GM19463 (cell line): Measurements from ENCODE around the gene TBRG4.

Experiments used
- ATAC-seq: cut with Tn5 transposase; IDR thresholded peaks from one replicate; pipeline ENCODE4 v1.9.1; 2021; ENCODE audit warnings: mild to moderate bottlenecking, moderate library complexity; ENCODE audit not compliant: unreplicated experiment

The TBRG4 gene

DNA sequence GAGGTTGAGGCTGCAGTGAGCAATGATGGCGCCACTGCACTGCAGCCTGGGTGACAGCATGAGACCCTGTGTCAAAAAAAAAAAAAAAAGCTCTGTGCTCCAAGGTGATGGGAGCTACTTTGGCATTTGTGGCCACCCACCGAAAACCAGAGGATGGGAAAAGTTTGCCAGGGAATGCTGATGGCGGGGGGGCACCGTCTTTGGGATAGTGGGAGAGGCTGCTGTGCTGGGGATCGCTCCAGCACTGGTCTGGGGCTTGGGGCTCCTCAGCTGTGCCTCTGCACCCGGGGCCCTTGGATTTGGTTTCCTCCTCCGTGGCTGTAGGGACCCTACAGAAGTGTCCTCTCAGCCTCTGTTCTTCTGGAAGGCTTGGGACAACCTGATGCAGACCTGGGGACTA is 34.4 kb upstream of the TBRG4 start:
- no peak for ATAC-seq

DNA sequence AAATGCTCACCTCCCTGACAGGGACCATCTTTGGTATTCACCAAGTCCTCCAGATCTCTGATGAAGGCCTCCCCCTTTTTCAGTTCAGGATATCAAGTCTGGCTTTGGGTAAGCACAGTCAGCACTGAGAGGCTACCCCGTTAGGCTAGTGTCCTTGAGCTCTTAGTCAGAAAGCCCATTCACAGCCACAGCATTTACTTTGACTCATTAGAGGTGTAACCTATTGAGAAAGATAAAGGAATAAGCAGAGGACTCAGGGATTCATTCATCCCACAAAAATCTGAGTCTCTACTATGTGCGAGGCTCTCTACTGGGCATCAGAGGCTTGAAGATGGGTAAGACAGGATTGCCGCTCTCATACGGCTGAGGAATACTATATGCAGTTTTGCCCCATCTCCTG is 32.1 kb upstream of the TBRG4 start:
- ATAC-seq = no peak

DNA sequence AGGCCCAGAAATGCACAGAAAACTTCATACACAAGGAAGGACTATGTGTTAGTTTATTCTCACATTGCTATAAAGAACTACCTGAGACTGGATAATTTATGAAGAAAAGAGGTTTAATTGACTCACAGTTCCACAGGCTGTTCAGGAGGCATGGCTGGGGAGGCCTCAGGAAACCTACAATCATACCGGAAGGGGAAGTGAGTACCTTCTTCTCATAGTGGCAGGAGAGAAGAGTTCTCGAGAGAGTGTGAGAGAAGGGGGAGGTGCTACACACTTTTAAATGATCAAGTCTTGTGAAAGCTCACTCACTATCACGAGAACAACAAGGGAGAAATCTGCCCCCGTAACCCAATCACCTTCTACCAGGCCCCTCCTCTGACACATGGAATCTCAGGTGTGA is 29.3 kb upstream of the TBRG4 start:
- no peak for ATAC-seq

DNA sequence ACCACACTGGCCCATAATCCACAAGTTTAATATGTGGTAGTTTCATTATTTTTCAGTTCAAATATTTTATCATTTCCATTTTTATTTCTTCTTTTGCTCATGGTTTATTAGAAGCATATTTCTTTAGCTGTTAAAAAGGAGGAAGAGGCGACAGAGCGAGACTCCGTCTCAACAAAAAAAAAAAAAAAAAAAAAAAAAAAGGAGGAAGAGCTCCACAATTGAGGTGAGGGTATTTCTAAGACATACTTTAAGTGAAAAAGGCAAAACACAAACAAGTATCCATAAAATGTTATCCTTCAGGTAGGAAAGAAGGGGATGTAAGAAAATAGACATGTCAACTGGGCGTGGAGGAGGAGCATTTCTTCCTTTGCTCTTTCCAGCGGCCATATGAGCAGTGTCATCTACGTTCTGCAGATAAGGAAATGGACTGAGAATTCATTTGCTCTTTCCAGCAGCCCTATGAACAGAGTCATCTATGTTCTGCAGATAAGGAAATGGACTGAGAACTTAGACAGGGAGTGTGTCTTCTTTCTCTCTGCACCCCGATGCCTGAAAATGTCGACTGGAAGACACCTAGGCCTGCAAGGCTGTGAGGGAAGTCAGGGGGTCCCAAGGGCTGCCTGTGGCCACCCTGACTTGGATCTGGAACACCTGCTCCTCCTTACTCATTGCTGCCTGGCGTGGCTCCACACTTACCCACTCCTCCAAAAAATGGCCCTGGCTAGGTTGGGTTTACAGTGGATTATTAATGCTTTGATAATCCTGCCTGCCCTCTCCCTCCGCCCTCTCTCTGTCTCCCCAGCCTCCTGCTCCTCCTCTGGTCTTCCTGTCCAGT is 27.2 kb upstream of the TBRG4 start:
- no peak for ATAC-seq

DNA sequence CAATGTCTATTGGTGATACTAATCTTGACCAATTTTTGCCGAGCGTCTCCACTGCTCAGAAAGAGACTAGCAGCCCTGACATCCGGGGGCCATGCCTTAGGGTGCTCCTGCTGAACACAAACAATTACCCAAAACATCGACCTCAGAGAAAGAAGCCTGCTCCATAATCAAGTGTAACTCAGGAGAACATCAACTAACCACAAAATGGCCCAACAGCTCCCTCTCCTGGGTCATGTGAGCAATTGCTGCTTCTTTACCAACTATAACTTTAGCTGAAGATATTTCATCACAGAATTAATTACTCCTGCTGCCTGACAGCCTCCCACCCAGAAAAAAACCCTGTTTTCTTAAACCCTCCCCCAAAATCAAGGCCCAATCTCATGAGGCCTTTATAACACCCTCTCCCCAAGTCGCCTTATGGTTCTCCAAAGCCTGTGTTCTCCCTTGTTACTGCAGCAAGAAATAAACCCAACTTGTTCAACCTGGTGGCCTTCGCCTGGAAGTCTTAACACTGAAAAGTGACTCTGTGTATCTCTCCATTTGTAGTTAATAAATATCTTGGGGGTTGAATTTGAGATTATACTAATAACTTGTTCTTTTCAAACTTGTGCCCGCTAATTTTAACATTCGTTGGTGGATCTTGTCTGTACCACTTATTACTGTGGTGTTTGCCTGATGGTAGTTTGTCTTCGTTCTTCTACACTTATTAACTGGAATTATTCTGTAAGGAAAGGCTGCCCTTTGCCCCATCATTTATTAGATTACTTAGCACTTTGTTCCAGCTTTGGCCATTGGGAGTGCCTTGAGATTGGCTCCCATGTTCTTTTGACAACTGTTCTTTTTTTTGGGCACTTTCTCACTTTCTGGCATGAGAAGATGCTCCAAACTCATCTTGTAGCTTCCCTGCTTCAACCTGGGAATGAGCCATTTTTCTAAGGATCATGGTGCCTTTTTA is 24.9 kb upstream of the TBRG4 start:
- ATAC-seq = no peak

DNA sequence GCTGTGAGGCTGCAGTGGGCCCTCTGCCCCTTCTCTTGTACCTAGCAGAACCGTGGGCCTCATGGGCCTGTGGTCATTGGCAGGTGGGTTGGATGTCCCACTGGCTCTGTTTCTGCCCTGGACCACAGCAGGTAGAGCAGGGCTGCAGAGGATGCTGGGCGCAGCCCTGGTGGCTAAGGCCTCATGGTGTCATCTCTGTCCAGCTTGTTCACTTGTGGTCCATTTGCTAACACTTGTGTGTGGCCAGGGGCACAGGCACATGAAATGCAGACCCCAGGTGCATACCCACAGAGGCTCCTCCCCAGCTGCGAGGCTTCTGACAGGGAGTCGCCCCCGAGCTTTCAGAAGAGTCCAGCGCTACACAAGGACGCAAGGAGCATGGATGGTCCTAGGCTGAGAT is 22.4 kb upstream of the TBRG4 start:
- no peak for ATAC-seq

DNA sequence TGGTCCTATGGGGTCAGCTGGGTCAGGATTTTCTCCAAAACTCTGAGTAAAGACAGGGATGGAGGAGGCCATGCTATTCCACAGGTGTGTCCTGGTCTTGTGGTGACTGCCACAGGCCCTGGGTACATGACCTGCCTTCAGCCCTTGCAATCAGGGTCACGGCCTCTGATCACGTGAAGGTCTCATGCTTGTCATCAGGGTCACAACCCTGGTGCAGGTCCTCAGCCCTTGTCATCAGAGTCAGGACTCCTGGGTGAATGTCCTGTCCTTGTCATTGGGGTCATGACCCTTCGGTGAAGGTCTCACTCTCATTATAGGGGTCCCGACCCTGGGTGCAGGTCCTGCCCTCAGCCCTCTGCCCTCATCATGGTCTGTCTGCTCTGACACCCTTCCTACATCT is 21.9 kb upstream of the TBRG4 start:
- no peak for ATAC-seq

DNA sequence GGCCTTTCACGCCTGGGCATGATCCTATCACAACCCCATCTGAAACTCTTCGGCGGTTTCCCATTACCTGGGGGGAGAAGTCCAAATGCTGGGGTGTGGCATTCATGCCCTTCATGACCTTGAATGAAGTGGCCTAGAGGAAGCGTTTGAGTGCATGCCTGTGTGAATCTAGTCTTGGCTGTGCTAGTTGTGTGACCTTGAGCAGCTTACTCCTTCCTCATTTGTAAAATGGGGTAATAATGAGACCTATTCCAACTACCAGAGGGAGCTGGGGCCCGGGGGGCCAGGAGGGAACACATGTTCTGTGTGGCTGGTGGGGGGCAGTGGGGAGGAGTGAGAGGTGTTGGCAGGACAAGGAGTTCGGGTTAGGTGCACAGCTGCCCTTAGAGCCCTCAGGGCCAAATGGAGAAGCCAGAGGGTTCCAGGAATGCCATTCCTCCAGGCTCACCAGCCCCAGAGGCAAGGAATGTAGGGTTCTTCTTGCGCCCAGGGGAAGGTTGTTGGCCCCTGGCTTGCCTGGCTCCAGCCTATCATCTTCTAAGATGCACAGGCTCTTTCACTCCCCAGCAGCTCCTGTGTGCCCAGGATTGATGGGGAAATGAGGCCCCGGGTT is 21.3 kb upstream of the TBRG4 start:
- no peak for ATAC-seq

DNA sequence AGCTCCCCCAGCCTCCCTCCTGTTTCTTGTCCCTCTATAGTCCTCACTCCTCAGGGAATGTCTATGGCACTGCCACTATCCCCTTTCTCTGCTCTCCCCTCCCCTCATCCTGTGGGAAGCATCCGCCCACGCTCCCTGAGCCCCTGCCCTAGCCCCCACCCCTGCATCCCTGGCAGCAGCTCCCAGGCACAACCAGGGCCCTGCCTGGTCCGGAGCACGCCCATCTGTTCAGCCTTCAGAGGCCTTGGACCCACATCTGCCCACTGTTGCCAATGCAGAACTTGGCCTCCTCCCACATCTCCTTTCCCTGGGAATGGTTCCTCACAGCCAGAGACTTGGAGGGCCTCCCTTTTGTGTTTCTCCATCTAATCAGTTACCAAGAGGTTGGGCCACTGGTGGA is 20.4 kb upstream of the TBRG4 start:
- no peak for ATAC-seq

DNA sequence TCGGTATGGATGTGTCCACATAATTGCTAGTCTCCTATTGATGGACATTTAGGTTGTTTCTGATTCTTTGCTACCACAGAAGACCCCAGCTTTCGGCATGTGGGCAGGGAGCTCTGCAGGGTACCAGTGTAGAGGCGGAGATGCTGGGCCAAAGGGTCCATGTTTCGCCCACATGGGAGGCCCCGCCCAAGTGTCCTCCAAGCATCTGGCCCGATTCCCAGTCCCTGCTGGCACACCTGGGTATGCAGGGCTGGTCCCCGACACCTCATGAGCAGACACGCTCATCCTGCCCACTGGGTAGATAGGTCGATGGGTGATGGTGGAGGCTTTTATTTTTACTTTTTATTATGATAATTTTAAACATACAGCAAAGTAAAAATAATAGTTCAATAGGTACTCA is 19.4 kb upstream of the TBRG4 start:
- no peak for ATAC-seq

DNA sequence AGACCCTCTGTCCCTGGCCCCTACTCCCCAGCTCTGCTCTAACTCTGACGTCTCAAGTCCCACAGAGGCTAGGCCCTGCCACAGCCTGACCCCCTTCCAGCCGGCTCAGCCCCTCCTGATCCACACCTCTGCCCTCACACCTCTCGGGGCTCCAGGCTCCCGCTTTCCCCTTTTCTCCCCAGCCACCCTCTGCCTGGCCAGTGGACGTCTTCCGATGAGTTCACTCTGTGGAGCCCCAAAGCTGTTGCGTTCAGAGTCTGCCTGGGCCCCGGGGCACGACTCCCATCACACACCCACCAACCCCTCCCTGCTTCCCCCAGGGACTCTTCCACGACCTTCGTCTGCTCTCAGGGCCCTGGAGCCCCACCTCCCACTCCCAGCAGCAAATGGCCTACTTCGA is 18.4 kb upstream of the TBRG4 start:
- no peak for ATAC-seq

DNA sequence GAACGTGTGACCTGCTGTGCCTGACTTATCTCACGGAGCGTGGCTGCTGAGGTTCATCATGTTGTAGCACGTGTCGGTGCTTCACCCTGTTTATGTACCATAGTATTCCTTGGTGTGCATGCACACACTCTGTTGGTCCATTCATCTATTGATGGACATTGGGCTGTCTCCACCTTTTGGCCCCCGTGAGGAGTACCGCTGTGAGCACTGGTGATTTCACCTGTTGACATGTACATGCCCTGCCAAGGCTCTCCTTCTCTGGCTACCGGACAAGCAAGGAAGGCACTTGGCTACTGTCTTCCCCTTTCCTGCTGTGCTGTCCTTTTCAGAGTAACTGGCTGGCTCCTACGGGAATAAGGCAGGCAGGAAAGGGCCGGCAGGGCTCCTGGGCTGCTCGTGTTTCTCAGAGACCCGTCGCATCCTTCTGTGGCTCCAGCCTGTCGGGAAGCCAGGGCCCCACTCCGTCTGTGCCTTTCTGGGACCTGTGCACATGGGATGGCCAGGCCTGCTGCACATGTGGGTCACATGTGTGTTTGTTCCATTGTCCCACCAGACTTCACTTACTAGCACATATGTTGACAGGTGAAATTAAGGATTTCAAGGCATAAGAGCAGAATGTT is 17.8 kb upstream of the TBRG4 start:
- ATAC-seq = no peak

DNA sequence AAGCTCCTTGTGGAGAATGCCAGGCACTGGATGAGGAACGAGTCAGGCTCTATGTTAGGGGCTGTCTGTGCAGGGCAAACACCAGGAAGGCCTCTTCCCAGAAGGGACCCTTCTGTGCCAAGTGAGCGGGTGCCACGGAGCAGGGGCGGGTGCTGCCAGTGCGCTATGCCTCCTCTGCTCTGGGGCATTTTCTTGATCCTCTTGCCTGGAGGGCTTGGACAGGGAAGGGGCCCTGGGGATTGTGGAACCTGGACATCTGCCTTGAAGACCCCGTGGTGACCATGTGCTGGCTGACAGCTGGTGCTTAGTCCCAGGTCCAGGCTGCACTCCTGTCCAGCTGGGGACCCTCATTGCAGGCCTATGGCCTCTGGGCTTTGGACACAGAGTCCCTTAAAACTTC is 15.4 kb upstream of the TBRG4 start:
- ATAC-seq = no peak

DNA sequence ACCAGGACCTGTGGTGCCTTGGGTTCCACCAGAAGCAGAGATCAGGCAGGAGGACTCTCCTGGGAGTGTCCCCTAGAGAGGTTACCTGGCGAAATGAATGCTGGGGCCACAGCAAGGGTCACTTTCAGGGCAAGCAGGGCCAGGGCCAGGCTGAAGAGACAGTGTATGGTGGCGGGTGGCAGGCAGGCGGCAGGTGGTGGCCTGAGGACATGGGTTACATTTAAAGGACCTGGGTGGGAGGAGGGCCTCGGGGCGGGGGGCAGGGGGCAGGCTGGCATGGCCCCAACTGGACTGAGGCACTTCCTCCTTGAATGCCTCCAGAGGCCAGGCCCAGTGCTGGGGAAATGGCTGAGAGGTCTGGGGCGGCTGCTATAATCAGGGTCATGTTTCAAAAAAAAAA is 14.7 kb upstream of the TBRG4 start:
- no peak for ATAC-seq

DNA sequence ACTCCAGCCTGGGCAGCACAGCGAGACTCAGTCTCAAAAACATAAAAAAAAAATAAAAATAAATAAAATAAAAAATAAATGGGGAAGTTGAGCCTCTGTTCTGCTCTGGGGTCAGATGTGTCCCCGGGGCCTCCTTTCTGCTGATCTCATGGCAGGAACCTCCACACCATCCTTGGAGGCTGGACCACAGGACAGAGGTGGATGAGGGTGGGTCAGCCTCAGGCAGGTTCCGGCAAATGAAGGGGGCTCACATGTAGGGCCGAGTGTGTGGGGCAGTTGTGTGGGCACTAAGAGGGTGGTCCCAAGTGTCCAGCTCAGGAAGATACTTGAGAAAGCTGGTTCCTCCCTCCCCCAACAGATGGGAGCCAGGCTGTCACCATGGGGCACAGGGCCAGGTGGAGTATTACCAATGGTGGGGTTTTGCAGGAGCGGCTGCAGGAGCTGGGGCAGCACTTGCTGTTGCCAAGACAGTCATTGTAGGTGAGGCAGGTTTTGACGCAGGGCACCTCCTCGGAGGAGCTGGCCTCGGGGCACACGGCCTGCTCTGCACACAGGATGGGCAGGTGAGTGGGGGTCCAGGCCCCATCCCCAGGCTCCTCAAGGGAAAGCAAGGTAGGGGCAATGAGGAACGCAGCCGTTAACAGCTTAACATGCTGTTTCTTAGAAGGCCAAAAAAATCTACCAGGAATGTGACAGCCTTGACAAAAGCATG is 13.9 kb upstream of the TBRG4 start:
- no peak for ATAC-seq

DNA sequence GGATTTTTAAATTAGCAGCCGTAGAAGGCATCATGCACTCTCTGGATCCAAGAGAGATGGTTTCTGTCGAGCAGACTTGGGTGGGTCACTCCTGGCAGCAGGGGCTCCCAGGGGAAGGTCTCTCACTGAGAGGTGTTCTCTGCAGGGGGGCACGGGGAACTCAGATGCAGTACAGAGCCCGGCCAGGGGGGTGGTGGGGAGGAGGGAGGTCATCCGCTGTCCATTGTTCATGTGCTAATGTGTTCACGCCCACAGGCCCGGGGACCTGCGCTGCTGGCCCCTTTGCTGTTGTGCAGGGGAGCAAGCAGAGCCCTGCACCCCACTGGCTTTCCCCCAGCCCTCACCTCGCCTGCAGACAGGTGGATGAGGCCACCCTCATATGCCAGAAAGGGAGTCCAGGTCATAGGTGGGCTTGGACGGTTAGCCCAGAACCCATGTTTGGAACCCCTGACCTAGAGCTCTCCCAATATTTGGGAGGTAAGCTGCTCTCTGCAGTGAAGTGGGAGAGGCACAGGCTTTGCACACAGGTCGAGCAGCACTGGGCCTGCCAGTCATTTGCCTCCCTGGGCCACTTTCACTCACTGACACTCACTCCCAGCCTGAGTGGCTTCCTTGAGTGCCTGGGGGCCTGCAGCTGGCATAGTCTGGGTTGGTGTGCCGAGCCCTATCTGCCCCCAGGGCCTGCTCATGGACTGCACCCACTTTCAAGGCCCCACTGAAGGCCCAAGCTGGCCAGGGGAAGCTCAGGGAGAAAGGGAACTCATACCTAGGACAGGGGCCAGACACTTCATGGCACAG is 12.6 kb upstream of the TBRG4 start:
- no peak for ATAC-seq

DNA sequence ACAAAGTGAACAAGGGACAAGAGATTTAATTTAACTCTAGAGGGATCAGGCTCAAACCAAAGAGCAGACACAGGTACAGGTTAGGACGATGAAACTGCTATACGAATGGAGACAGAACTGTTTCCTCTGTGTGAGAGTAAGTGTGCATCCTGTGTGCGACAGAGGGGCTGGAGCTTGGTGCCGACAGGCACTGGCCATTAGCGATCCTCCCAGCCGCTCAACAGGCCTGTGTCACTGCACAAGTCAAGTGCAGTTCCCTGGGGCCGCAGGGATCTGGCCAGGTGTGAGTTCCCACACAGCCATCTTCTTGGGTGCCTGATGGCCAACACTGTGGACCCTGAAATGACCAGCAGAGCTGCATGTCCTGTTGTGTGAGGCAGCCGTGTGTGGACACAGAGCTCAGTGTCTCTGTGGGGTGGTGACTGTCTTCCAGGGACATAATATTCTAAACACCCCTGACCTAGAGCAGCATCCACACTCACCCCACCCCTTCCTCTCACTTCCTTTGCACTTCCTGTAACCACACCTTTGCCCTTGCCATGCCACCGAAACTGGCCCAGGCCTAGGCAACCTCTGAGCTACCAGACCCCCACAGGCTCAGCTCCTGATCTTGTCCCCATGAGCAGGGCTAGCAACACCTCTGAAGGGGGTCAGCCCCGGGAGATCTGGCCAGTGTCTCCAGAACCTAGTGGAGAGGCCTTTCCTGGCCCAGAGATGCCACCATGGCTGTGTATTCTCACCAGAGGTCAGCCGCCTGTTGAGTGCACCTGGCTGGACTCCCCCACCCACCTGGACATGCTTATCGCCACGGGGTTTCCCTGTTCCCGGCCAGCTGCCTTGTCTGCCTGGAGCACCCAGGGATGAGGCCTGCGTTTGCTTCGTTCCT is 11.7 kb upstream of the TBRG4 start:
- ATAC-seq = no peak

DNA sequence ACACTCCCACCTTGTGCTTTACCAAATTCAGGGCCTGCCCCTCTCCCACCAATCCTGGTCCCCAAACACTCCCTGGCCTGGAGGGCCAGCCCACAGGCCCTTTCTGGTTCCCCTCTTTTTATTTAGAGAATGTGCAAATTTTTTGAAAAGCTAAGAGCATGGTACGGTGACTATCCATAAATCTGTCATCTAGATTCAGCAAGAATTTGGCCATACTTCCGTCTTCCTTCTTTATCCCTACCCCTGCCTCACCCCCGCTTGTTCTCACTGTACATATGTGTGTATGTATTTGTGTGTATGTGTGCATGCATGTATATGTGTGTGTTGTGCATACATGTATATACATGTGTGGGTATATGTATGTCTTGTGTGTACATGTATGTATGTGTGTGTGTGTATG is 8.1 kb upstream of the TBRG4 start:
- ATAC-seq = no peak

DNA sequence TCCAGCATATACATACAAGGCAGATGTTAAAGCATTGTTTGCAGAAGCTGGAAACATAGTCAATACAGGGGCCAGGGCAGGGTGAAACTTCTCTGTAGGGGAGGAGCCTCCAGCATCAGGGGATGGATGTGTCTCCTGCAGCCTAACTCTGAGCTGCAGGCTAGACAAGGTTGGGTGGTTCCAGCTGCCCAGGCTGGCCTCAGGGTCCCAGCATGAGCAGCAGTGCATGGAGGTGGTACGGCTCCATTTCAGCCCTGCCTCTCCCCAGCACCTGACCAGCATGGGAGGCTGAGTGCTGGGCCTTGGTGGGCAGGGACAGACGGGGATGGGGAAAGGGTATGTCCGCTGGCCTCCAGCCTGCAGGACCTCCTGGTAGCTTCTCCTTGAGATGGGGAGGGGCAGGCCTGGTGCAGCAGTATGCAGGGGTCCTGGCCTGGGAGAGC is 7.4 kb upstream of the TBRG4 start:
- ATAC-seq = no peak
